HepG2 (cell line): ENCODE data around the gene HEXIM1. TPM values are rescaled to one million over a fixed set of nuclear protein-coding genes. Genes with fewer than 3 reads are reported as not detected.

ENCODE experiments used
- AGO2 ChIP-seq: fragments of 200-400 bp; formaldehyde crosslinking; optimal IDR thresholded peaks from 2 replicates; pipeline ENCODE3; 2017; ENCODE audit warnings: mild to moderate bottlenecking, low read depth, low read length, moderate library complexity
- CAMTA2 ChIP-seq: sonication (generic); formaldehyde crosslinking; IDR thresholded peaks from 2 replicates; pipeline ENCODE4 v1.4.0; 2020; ENCODE audit warnings: mild to moderate bottlenecking, missing genetic modification reagents, borderline replicate concordance
- ESRRA ChIP-seq: sonication (generic); formaldehyde crosslinking; IDR thresholded peaks from 2 replicates; pipeline ENCODE4 v1.5.1; 2020; ENCODE audit warnings: mild to moderate bottlenecking, low read depth, missing genetic modification reagents
- PAWR ChIP-seq: sonication (generic); formaldehyde crosslinking; IDR thresholded peaks from 2 replicates; pipeline ENCODE4 v1.4.0; 2020; ENCODE audit warnings: missing genetic modification reagents, mild to moderate bottlenecking, borderline replicate concordance
- SMAD9 ChIP-seq: sonication (generic); formaldehyde crosslinking; IDR thresholded peaks from 2 replicates; pipeline ENCODE4 v1.5.1; 2020; ENCODE audit warnings: mild to moderate bottlenecking, missing genetic modification reagents
- SMARCE1 ChIP-seq: fragments of 450-650 bp; IDR thresholded peaks from 2 replicates; pipeline ENCODE4 v1.6.1; 2017; ENCODE audit warnings: borderline replicate concordance
- THYN1 ChIP-seq: sonication (generic); formaldehyde crosslinking; IDR thresholded peaks from 2 replicates; pipeline ENCODE4 v1.8.1; 2023; ENCODE audit warnings: low read depth, mild to moderate bottlenecking, moderate library complexity, missing genetic modification reagents, borderline replicate concordance
- YEATS2 ChIP-seq: sonication (generic); formaldehyde crosslinking; IDR thresholded peaks from 2 replicates; pipeline ENCODE4 v1.4.0; 2020; ENCODE audit warnings: missing genetic modification reagents, borderline replicate concordance
- ZNF180 ChIP-seq: sonication (generic); formaldehyde crosslinking; IDR thresholded peaks from 2 replicates; pipeline ENCODE4 v1.4.0; 2020; ENCODE audit warnings: low read depth, missing genetic modification reagents, borderline replicate concordance
- ZNF260 ChIP-seq: sonication (generic); formaldehyde crosslinking; IDR thresholded peaks from 2 replicates; pipeline ENCODE4 v1.4.0; 2020; ENCODE audit warnings: missing genetic modification reagents, low read depth, mild to moderate bottlenecking, borderline replicate concordance
- ZNF510 ChIP-seq: sonication (generic); formaldehyde crosslinking; IDR thresholded peaks from 2 replicates; pipeline ENCODE4 v1.4.0; 2020; ENCODE audit warnings: low read depth, mild to moderate bottlenecking, missing genetic modification reagents
- ZNF776 ChIP-seq: sonication (generic); formaldehyde crosslinking; IDR thresholded peaks from 2 replicates; pipeline ENCODE4 v1.4.0; 2020; ENCODE audit warnings: mild to moderate bottlenecking, missing genetic modification reagents
- ZNF891 ChIP-seq: sonication (generic); formaldehyde crosslinking; IDR thresholded peaks from 2 replicates; pipeline ENCODE4 v1.5.0; 2020; ENCODE audit warnings: mild to moderate bottlenecking, missing genetic modification reagents
- polyA plus RNA-seq, 8 experiments: library from polyadenylated mRNA; depleted of rRNA in 3 of 8; stranded (reverse) in 7 of 8; unstranded in 1 of 8; fragments of >200 nt; fragmentation: Illumina TruSeq in 4 of 8; extraction: Trizol in 4 of 8; gene quantifications; 2 replicates each; pipeline versions ENCODE4 v1.2.1 to v1.2.3, GENCODE V29; 2011 to 2016; ENCODE audit warnings: low read depth in 4 of 8, missing spikeins in 1 of 8, mixed read lengths in 1 of 8; ENCODE audit not compliant: insufficient read depth in 1 of 8
- total RNA-seq, 5 experiments: library from RNA; depleted of rRNA; stranded (reverse); fragments of >200 nt; fragmentation: Illumina TruSeq; extraction: Trizol; gene quantifications; 2 replicates each; pipeline ENCODE4 v1.2.3, GENCODE V29; 2016; ENCODE audit warnings: low read depth in 1 of 5
- TF ChIP-seq, protein P1 (sequence below): sonication (generic); formaldehyde crosslinking; IDR thresholded peaks from 2 replicates; pipeline ENCODE4 v1.5.1; 2020; ENCODE audit warnings: missing genetic modification reagents, mild to moderate bottlenecking, borderline replicate concordance
- TF ChIP-seq, protein P2 (sequence below): sonication (generic); formaldehyde crosslinking; IDR thresholded peaks from 2 replicates; pipeline ENCODE4 v1.4.0; 2020; ENCODE audit warnings: missing genetic modification reagents
- TF ChIP-seq, protein P3 (sequence below): sonication (generic); formaldehyde crosslinking; IDR thresholded peaks from 2 replicates; pipeline ENCODE4 v1.4.0; 2020; ENCODE audit warnings: missing genetic modification reagents, borderline replicate concordance
- TF ChIP-seq, protein P4 (sequence below): sonication (generic); formaldehyde crosslinking; IDR thresholded peaks from 2 replicates; pipeline ENCODE4 v1.4.0; 2020; ENCODE audit warnings: mild to moderate bottlenecking, missing genetic modification reagents
- TF ChIP-seq, protein P5 (sequence below): sonication (generic); formaldehyde crosslinking; conservative IDR thresholded peaks from 2 replicates; pipeline ENCODE4 v1.8.0; 2022; ENCODE audit warnings: missing genetic modification reagents

Gene HEXIM1
- total and polyA plus RNA-seq, 2 of the 13 experiments (the other 11 are each of a cell fraction or from before 2014, with no cell fraction given): 10.5 to 16.6 TPM

DNA sequence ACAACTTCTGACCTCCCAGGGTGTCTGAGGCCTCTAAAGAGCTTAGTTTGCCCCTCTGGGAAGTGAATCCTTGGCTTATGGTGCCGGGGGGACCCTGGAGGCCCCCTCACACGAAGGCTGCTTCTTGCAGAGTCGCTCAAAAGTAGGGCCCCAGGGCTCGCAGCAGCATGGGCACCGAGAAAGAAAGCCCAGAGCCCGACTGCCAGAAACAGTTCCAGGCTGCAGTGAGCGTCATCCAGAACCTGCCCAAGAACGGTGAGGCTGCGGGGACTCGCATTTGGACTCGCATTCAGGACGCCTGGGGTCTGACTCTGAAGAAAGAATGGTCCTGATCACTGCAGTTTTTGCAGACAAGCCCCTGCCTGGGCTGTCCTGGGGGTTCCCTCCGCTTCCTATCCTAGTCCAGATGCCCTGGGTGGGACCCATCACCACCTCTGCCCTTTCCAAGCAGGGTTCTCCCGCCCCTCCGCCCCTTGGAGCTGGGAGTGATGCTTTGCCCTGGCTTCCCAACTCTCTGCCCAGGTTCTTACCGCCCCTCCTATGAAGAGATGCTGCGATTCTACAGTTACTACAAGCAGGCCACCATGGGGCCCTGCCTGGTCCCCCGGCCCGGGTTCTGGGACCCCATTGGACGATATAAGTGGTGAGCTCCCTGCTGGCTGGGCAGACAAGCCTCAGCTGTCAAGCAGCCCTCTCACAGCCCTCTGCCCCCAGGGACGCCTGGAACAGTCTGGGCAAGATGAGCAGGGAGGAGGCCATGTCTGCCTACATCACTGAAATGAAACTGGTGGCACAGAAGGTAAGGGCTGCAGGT lies 12.1 kb upstream of the HEXIM1 start (continued):
- TF ChIP-seq, protein P1, sequence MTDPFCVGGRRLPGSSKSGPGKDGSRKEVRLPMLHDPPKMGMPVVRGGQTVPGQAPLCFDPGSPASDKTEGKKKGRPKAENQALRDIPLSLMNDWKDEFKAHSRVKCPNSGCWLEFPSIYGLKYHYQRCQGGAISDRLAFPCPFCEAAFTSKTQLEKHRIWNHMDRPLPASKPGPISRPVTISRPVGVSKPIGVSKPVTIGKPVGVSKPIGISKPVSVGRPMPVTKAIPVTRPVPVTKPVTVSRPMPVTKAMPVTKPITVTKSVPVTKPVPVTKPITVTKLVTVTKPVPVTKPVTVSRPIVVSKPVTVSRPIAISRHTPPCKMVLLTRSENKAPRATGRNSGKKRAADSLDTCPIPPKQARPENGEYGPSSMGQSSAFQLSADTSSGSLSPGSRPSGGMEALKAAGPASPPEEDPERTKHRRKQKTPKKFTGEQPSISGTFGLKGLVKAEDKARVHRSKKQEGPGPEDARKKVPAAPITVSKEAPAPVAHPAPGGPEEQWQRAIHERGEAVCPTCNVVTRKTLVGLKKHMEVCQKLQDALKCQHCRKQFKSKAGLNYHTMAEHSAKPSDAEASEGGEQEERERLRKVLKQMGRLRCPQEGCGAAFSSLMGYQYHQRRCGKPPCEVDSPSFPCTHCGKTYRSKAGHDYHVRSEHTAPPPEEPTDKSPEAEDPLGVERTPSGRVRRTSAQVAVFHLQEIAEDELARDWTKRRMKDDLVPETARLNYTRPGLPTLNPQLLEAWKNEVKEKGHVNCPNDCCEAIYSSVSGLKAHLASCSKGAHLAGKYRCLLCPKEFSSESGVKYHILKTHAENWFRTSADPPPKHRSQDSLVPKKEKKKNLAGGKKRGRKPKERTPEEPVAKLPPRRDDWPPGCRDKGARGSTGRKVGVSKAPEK (CRISPR knock-in tag): no peak
- TF ChIP-seq SMAD9 (CRISPR knock-in tag): no peak
- TF ChIP-seq ZNF260 (CRISPR knock-in tag): no peak
- no peak for TF ChIP-seq ZNF180 (CRISPR knock-in tag)
- peak; percentile 66; the same call in 1 of the 2 replicates for TF ChIP-seq ZNF891
- no peak for TF ChIP-seq ESRRA (CRISPR knock-in tag)
- no peak for TF ChIP-seq CAMTA2
- no peak for TF ChIP-seq THYN1 (CRISPR knock-in tag)
- no peak for TF ChIP-seq SMARCE1
- TF ChIP-seq ZNF776: peak; percentile 0; the same call in 1 of the 2 replicates
- TF ChIP-seq, protein P2, sequence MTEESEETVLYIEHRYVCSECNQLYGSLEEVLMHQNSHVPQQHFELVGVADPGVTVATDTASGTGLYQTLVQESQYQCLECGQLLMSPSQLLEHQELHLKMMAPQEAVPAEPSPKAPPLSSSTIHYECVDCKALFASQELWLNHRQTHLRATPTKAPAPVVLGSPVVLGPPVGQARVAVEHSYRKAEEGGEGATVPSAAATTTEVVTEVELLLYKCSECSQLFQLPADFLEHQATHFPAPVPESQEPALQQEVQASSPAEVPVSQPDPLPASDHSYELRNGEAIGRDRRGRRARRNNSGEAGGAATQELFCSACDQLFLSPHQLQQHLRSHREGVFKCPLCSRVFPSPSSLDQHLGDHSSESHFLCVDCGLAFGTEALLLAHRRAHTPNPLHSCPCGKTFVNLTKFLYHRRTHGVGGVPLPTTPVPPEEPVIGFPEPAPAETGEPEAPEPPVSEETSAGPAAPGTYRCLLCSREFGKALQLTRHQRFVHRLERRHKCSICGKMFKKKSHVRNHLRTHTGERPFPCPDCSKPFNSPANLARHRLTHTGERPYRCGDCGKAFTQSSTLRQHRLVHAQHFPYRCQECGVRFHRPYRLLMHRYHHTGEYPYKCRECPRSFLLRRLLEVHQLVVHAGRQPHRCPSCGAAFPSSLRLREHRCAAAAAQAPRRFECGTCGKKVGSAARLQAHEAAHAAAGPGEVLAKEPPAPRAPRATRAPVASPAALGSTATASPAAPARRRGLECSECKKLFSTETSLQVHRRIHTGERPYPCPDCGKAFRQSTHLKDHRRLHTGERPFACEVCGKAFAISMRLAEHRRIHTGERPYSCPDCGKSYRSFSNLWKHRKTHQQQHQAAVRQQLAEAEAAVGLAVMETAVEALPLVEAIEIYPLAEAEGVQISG (CRISPR knock-in tag): no peak
- TF ChIP-seq PAWR (CRISPR knock-in tag): no peak
- TF ChIP-seq ZNF510 (CRISPR knock-in tag): no peak
- TF ChIP-seq YEATS2 (CRISPR knock-in tag): no peak
- TF ChIP-seq, protein P3, sequence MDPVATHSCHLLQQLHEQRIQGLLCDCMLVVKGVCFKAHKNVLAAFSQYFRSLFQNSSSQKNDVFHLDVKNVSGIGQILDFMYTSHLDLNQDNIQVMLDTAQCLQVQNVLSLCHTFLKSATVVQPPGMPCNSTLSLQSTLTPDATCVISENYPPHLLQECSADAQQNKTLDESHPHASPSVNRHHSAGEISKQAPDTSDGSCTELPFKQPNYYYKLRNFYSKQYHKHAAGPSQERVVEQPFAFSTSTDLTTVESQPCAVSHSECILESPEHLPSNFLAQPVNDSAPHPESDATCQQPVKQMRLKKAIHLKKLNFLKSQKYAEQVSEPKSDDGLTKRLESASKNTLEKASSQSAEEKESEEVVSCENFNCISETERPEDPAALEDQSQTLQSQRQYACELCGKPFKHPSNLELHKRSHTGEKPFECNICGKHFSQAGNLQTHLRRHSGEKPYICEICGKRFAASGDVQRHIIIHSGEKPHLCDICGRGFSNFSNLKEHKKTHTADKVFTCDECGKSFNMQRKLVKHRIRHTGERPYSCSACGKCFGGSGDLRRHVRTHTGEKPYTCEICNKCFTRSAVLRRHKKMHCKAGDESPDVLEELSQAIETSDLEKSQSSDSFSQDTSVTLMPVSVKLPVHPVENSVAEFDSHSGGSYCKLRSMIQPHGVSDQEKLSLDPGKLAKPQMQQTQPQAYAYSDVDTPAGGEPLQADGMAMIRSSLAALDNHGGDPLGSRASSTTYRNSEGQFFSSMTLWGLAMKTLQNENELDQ: no peak
- TF ChIP-seq, protein P4, sequence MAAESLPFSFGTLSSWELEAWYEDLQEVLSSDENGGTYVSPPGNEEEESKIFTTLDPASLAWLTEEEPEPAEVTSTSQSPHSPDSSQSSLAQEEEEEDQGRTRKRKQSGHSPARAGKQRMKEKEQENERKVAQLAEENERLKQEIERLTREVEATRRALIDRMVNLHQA (CRISPR knock-in tag): no peak
- peak; percentile 56 for TF ChIP-seq AGO2
- TF ChIP-seq, protein P5, sequence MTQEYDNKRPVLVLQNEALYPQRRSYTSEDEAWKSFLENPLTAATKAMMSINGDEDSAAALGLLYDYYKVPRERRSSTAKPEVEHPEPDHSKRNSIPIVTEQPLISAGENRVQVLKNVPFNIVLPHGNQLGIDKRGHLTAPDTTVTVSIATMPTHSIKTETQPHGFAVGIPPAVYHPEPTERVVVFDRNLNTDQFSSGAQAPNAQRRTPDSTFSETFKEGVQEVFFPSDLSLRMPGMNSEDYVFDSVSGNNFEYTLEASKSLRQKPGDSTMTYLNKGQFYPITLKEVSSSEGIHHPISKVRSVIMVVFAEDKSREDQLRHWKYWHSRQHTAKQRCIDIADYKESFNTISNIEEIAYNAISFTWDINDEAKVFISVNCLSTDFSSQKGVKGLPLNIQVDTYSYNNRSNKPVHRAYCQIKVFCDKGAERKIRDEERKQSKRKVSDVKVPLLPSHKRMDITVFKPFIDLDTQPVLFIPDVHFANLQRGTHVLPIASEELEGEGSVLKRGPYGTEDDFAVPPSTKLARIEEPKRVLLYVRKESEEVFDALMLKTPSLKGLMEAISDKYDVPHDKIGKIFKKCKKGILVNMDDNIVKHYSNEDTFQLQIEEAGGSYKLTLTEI (CRISPR knock-in tag): no peak
